HS-27A (cell line): ENCODE measurements around the gene SLC17A4.
"Not testable (repeated sequence)": the region's sequence is repeated elsewhere in the genome, so short reads cannot be mapped to it uniquely, and the experiment has no call there.

Source experiments
- DNase-seq: peaks from one replicate; pipeline ENCODE4 v3.0.0-alpha.2; 2012; ENCODE audit warnings: low read depth, missing footprints

Gene SLC17A4, protein sequence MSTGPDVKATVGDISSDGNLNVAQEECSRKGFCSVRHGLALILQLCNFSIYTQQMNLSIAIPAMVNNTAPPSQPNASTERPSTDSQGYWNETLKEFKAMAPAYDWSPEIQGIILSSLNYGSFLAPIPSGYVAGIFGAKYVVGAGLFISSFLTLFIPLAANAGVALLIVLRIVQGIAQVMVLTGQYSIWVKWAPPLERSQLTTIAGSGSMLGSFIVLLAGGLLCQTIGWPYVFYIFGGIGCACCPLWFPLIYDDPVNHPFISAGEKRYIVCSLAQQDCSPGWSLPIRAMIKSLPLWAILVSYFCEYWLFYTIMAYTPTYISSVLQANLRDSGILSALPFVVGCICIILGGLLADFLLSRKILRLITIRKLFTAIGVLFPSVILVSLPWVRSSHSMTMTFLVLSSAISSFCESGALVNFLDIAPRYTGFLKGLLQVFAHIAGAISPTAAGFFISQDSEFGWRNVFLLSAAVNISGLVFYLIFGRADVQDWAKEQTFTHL

DNA sequence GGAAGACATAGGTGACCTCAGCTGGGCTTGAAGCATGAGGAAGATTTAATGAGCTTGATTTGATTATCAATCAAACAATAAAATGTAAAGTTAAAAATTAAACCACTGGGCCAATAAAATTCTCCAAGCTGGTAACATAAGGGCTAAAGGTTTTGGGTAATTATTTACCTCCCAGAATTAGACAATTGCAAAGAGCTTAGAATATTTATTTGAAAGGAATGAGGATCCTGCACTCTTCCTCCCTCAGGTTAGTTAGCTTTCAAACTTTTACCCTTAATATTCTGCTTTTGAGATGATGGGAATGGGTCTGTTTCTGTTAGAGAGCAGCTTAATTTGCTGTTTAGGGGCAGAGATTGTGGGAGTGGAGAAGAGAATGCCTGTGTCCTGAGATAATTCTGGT lies at the start of gene SLC17A4:
TSS of gene SLC17A4 (plus strand) at position 208 of the 400 bp plus-strand sequence. CDS start 7,221 bp downstream, outside the sequence.
- DNase-seq = no peak

DNA sequence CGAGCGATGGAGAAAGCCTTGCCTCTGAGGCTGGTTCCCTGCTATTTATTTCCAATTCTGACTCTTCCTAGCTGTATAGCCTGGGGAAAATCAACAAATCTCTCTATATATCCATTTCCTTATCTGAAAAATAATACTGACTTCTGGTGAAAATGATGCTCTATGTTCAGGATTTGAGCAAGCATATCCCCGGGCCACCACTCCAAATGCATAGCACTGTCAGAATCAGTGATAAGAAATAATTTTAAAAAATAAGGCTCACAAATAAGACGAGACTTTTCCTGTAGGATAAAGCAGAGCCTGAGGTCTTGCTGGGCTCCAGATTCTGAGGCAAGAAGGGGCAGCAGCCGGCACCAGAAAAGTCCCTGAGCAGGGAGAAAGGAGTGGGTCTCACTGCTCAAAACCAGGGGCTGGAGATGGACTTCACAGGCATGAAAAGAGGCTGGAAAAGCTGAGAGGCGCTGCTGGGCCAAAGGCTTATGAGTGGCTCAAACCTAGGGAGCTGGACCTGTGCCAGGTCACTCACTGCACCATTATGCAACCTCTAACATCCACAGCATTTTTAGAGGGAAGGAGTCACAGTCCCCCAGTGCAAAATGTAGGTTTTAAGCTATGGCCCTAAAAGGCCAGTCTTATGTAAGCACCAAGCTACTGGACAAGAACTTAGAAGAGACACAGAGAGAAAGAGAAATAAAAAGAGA lies 48.1 kb upstream of the SLC17A4 start:
- no peak for DNase-seq

GRCh38 chr6:25709761-25710160 lies 44.8 kb upstream of the SLC17A4 start:
- no peak for DNase-seq

- no peak for DNase-seq
Measured at GRCh38 chr6:25710287-25710686, 44.3 kb upstream of the SLC17A4 start.

DNA sequence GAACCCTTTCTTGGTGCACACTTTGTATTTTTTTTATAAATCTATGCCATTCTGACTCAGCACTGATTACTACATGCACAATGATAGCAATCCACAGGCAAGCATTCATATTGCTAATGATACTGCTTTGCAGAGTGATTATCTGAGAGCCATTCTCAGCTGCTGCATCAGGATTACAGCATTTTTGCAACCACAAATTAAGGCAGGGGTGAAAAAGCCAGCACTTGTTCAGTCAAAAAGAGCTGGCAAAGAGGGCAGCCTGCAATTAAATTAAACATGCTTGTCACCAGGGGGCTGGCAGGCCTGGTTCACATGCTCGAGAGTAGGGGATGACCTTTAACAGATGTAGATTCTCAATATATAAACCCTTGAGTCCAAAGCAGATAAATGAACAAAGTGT lies 40.7 kb upstream of the SLC17A4 start:
- DNase-seq = no peak

GRCh38 chr6:25714765-25715164 lies 39.8 kb upstream of the SLC17A4 start:
- no peak for DNase-seq

DNA sequence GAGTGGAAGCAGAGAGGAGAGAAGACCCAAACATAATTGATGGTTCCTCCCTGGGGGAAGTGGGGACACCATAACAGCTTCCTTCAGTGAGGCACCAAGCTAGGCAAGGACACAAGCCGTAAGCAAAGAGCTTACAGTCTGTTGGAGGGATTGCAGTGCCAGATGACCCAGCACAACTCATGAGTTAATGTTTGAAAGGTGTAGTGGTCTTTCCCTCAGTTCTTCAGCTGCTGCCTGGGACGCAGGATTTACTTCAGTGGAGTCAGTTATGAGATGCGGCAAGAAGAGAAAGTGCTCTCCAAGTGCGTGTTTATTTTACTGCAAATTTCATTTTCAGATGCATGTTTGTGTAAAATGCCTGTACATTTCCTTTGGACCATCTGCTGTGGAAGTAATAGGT lies 38.7 kb upstream of the SLC17A4 start:
- no peak for DNase-seq

GRCh38 chr6:25717866-25718740 lies 36.4 kb upstream of the SLC17A4 start:
- DNase-seq = no peak

GRCh38 chr6:25726122-25726911 lies 28.2 kb upstream of the SLC17A4 start:
- DNase-seq = no peak

- DNase-seq = no peak
Measured at GRCh38 chr6:25727028-25727427, 27.5 kb upstream of the SLC17A4 start.

- no peak for DNase-seq
Measured at GRCh38 chr6:25730907-25731306, 23.6 kb upstream of the SLC17A4 start.

- DNase-seq = no peak
Measured at GRCh38 chr6:25731721-25732120, 22.8 kb upstream of the SLC17A4 start.

- no peak for DNase-seq
Measured at GRCh38 chr6:25732468-25733198, 21.9 kb upstream of the SLC17A4 start.

- no peak for DNase-seq
Measured at GRCh38 chr6:25735261-25735660, 19.3 kb upstream of the SLC17A4 start.

- DNase-seq = no peak
Measured at GRCh38 chr6:25743868-25744267, 10.7 kb upstream of the SLC17A4 start.

DNA sequence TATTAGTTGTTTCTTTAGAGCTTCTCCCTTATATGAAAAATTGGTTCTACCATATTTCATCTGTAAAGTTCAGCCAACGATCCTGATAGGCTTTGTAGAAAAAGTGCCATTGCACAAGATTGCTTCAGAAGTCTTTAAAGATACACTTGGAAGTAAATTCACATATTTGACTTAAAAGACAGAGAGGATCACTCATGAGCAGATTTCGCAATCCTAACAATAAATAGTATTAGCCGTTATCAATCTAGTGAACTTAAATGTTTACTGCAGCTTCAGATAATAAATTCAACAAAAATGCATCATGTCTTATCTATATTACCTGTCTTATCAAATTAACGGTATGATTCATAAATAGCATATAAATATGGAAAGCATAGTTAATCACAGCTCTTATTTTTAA lies 8.7 kb upstream of the SLC17A4 start:
- no peak for DNase-seq

DNA sequence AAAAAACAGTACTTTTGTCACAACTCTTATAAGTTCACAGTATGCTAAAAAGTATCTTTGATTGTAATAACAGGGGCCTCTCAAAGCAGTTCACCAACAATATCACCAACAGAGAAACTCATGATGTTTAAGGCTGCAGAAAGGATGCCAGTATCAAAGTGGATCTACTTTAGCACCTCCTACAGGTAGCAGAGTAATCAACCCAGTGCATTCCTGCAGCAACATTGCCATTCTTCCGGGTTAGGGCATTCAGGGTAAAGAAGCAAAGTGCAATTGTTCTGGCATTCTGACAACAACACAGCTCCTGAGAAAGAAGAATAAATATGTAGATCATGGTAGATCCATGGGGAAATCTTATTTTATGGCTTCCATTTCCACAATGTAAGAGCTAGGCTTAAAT lies 7.6 kb upstream of the SLC17A4 start:
- DNase-seq = no peak

GRCh38 chr6:25747477-25747876 lies 7.1 kb upstream of the SLC17A4 start:
- no peak for DNase-seq

DNA sequence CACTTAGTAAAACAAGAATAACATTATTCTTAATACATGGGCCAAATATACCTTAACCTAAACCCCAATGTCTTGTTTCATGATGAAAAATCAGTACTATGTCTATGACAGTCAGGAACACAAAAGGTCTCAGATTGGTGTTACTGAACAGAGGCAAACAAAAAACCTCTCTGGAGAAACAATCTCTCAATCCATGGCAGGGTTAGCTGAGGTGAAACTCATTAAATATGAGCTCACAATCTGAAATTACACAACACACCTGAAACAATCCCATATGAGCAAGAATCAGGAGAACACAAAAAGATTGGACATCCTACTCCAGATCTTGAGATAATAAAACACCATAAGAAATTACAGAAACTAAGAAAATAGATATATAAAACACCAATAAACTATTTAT lies 6.5 kb upstream of the SLC17A4 start:
- no peak for DNase-seq

GRCh38 chr6:25748601-25749517 lies 5.7 kb upstream of the SLC17A4 start:
- not testable (repeated sequence) for DNase-seq
